GM12891 (cell line): ENCODE measurements around the gene DUSP5.

Experiments used
- POLR2A ChIP-seq: IDR thresholded peaks from 2 replicates; pipeline ENCODE4 v1.6.1; 2011; ENCODE audit warnings: low read depth, low read length, control low read depth
- POLR2AphosphoS5 ChIP-seq: IDR thresholded peaks from 2 replicates; pipeline ENCODE4 v1.6.1; 2011; ENCODE audit warnings: low read depth, low read length, control low read depth
- SPI1 ChIP-seq: IDR thresholded peaks from 2 replicates; pipeline ENCODE4 v1.6.1; 2011; ENCODE audit warnings: low read depth, low read length, control low read depth

DNA sequence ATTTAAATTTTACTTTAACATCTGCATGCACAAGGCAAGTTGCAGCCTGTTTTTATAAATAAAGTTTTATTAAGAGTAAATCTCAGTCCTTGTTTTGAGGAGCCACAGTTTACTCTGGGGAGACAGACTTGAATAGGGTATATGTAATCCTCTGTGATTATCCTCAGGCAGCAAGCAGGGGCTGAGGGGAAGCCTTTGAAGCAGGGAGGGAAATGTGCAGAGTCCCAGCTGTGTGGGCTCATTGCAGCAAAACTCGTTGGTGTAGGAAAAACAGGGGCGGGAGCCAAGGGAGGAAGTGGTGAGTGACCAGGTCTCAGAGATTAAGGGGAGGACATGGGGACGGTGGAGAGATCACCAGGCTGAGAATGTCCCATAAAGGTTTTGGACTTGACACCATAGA is 35.4 kb downstream of the DUSP5 start:
- TF ChIP-seq POLR2AphosphoS5 (no peak), POLR2A (no peak), SPI1 (peak; percentile 70)
